VCaP (cell line): ENCODE results near the gene SLC35C1.
A peak's percentile ranks its signal among the peaks of the same experiment; 100 is the strongest.

ENCODE experiments used
- H3K27ac ChIP-seq: fragments of 450-650 bp; 2 replicates; pipeline ENCODE4 v1.5.1; 2017
- CTCF ChIP-seq: fragments of 450-650 bp; conservative IDR thresholded peaks from 2 replicates; pipeline ENCODE4 v1.5.1; 2017; ENCODE audit warnings: mild to moderate bottlenecking, moderate library complexity

The SLC35C1 gene

GRCh38 chr11:45766469-45766868 is 38.5 kb upstream of the SLC35C1 start:
- no peak for TF ChIP-seq CTCF
- no peak overlapping the region for H3K27ac ChIP-seq

- H3K27ac ChIP-seq = no peak overlapping the region
- no peak for TF ChIP-seq CTCF
Observed at GRCh38 chr11:45768486-45768885, 36.5 kb upstream of the SLC35C1 start.

GRCh38 chr11:45769960-45770359 is 35.0 kb upstream of the SLC35C1 start:
- no peak for TF ChIP-seq CTCF

GRCh38 chr11:45771193-45771565 is 33.8 kb upstream of the SLC35C1 start:
- peak; percentile 74 for TF ChIP-seq CTCF
- H3K27ac ChIP-seq = peak overlapping the region; percentile 14; the same call in 1 of the 2 replicates

More at GRCh38 chr11:45769960-45770359, 35.0 kb upstream of the SLC35C1 start:
- H3K27ac ChIP-seq = no peak overlapping the region

GRCh38 chr11:45771566-45772448 is 33.1 kb upstream of the SLC35C1 start:
- H3K27ac ChIP-seq = peak overlapping the region; percentile 14; the same call in 1 of the 2 replicates

GRCh38 chr11:45772449-45772774 is 32.5 kb upstream of the SLC35C1 start:
- H3K27ac ChIP-seq = no peak overlapping the region
- TF ChIP-seq CTCF = no peak

More at GRCh38 chr11:45771566-45772448, 33.1 kb upstream of the SLC35C1 start:
- TF ChIP-seq CTCF = peak; percentile 92

- H3K27ac ChIP-seq = no peak overlapping the region
- TF ChIP-seq CTCF = no peak
Observed at GRCh38 chr11:45772986-45773785, 31.8 kb upstream of the SLC35C1 start.
